Fibroblast of villous mesenchyme (primary cell): ENCODE measurements around the gene NRG2. TPM values are rescaled to one million over a fixed set of nuclear protein-coding genes. Genes with fewer than 3 reads are reported as not detected.

Experiments used
- DNase-seq: peaks from one replicate; pipeline ENCODE4 v3.0.0-alpha.2; 2010; ENCODE audit warnings: low read depth
- H3K4me3 ChIP-seq: 2 replicates; pipeline ENCODE4 v1.5.1; 2011; ENCODE audit warnings: low read depth, mild to moderate bottlenecking, low read length
- CTCF ChIP-seq: IDR thresholded peaks from 2 replicates; pipeline ENCODE4 v1.5.1; 2012; ENCODE audit warnings: low read depth, mild to moderate bottlenecking, low read length; ENCODE audit not compliant: insufficient read depth
- total RNA-seq: library from RNA; depleted of rRNA; stranded (reverse); fragments of >200 nt; gene quantifications from 2 replicates; pipeline ENCODE4 v1.2.3, GENCODE V29; 2012

NRG2 gene
- total RNA-seq, 1 donor = under 0.01 TPM

DNA sequence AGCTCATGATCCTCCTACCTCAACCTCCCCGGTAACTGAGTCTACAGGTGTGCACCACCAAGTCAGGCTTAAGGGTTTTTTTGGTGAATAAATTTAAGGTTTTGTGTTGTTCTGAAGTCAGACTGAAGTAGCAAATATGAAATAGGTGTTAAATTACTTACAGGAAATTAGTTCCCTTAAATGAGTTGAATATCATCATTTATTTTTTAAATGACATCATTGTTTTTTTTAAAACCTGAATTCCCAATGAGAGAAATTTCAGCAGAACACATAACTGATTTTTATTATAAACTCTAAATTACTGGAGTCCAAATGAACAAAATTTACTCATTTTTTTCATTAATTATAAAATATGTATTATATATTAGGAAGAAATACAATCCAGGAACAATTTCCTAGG, 33.0 kb upstream of the NRG2 start:
- TF ChIP-seq CTCF = no peak
- H3K4me3 ChIP-seq = no peak overlapping the region
- DNase-seq = no peak

GRCh38 chr5:140075371-140075770, 32.3 kb upstream of the NRG2 start:
- peak; percentile 16 for DNase-seq
- no peak overlapping the region for H3K4me3 ChIP-seq
- peak; percentile 28 for TF ChIP-seq CTCF

GRCh38 chr5:140073296-140073695, 30.2 kb upstream of the NRG2 start:
- H3K4me3 ChIP-seq = no peak overlapping the region
- peak; percentile 36 for TF ChIP-seq CTCF
- peak; percentile 28 for DNase-seq

- H3K4me3 ChIP-seq = no peak overlapping the region
- DNase-seq = no peak
- TF ChIP-seq CTCF = no peak
Observed at GRCh38 chr5:140072812-140073211, 29.7 kb upstream of the NRG2 start.

- DNase-seq = no peak
- TF ChIP-seq CTCF = no peak
- H3K4me3 ChIP-seq = no peak overlapping the region
Observed at GRCh38 chr5:140060816-140061215, 17.7 kb upstream of the NRG2 start.

- TF ChIP-seq CTCF = no peak
- H3K4me3 ChIP-seq = no peak overlapping the region
- no peak for DNase-seq
Observed at GRCh38 chr5:140058212-140058932, 15.3 kb upstream of the NRG2 start.

DNA sequence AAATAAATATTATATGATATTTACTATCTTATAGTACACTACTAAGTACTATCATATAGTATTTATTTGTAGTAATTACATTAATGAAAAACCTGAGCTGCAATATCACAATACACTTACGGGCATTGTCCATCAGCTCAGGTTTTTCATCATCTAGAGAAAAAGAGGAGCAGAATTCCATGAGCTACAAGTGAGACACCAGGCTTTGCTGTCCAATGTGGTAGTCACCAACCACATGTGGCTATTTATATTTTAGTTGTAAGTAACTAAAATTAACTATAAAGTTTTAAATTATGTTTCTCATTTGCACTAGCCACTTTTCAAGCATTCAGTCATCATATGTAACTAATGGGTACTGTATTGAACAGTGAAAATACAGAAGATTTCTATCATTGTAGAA, 13.8 kb upstream of the NRG2 start:
- H3K4me3 ChIP-seq = no peak overlapping the region
- no peak for DNase-seq
- TF ChIP-seq CTCF = no peak
